ENCODE results near the gene IL12B.
"Not testable (repeated sequence)": the region's sequence is repeated elsewhere in the genome, so short reads cannot be mapped to it uniquely, and the experiment has no call there.

IL12B gene

DNA sequence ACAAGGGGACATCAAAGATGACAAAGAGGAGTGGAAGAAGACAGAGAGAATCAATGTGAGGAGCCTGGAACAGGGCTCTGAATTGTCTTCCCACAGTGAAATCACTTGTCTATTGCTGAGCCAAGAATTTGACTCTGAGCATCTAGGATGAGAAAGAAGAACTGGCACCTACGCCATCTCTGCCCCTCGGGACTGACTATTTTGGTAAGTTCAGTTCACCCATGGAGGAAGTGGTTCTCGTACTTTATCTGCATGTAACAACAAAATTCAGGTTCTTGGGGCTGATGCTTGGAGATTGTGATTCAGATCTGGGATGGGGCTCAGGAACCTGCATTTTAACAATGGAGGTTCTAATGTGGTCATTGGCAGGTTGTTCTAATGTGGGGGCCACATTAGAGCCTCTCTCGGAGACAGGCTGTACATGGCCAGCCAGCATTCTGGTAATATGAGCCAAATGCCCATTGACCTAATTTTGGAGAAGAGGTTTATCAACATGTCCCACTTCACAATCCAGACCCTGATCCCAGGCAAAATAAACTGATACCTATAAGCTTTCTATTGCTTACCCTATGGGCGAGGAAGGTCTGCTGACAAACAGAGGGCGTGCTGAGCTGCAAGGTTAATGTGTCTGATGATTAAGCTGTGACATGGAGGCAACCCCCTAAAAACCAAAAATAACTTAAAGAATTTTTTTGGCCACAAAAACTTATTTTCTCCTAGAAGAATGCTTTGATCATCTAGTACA is 2.7 kb upstream of the IL12B start:
- no peak for DNase-seq

- DNase-seq: peak in 1 of 2 experiments; percentile 35
Measured at GRCh38 chr5:159331093-159331973, 1.0 kb upstream of the IL12B start.

DNA sequence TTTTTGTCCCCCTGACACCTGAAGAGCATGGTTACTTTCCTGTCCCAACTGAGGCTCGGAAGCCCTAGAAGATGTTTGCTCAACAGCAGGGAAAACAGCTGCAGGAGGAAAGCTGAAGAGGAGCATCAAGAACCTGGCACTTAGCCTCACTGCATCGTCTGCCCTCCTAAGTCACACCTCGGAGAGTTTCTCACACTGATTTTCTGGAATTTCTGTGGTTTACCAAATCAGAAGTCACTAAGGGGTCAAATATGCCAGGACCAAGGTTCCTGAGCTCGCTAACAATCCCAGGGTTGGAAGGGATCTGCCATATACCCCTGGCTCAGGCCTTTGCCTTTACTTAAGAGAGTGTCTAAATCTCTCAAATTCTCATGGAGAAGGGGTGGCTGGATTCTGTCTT is 5.3 kb downstream of the IL12B start:
- DNase-seq: peak in 1 of 2 experiments; percentile 44

DNA sequence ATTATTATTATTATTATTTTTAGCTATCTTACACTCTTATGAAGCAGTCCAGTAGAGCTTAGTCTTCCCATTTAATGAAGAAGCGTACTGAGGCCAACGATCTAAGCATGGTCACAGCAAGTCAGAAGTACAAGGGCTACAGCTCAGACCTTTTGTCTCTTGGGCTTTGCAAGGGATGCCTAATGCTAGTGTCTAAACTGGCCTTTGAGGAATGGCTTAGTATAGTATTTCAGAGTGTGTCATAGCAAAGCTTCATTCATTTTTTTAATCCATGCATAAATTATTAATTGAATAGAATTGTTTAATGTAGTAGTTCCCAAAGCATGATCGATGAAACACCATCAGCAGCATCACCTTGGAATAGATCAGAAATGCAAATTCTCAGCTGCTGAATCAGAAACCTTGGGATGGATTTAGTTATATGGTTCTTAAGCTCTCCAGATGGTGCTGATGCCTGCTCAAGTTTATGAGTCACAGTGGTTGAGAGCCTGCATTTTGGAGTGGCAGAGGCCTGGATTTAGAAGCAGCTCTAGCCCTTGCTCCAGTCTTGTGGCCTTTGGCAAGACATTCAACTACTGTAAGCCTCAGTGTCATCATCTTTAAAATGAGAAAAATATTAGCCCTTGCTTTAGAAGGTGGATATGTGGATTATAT is 6.1 kb downstream of the IL12B start:
- DNase-seq: peak; percentile 73 to 90

GRCh38 chr5:159322180-159322579 is 8.1 kb downstream of the IL12B start:
- no peak for DNase-seq

DNA sequence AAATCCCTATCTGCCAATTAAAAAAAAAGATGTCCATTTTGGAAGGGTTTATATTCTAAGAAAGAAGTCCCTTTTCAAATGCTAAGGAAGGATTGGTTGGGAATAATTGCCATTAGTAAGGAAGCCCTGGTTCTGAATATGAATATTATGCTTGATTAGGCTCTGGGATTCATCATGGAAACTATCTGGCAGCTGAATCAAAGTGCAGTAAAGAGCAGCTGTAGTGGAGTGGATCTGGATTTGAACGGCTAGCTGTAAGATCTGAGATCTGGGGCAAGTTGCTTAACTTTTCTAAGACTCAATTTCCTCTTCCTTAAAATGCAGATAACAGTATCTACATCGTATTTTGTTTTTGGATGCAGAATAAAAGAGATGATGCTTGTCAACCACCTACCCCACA is 10.5 kb downstream of the IL12B start:
- DNase-seq: no peak

DNA sequence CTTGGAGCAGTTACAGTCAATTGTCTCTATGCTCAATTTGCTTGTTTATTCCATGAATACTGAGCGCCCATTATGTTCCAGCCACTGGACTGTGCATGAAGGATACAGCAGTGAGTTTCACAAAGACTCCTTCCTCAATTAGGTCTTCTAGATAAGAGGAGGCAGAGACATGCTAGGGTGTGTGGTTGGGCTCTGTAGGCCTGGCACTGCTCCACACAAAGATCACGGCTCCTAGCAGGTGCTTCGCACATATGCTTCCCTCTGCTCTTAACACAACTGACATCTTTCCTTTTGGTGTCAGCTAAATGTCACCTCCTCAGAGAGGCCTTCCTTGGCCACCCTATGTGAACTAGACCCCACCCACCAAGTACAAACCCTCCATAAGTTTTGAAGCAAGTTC is 10.9 kb downstream of the IL12B start:
- DNase-seq: peak in 1 of 2 experiments; percentile 8

GRCh38 chr5:159318448-159318847 is 11.8 kb downstream of the IL12B start:
- no peak for DNase-seq

DNA sequence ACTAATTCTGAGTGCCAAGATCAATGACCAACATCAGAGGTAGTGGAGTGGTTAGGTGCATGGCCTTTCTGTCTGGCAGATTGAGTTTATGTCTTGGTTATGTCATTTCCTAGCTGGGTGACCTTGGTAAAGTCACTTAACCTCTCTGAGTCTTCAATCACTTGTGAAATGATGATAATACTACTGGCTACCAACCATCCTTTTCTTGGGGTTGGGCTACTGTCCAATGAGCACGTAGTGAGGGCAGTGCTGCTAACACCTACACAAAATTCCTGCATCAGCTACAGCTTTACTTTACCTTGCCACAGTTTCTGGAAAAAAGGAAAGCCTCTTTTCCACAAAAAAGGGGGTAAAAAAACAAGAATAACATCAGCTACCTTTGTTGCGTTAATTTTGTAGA is 12.4 kb downstream of the IL12B start:
- no peak for DNase-seq

- DNase-seq: peak; percentile 35 to 72
Measured at GRCh38 chr5:159316519-159317383, 13.5 kb downstream of the IL12B start.

GRCh38 chr5:159313197-159313596 is 17.1 kb downstream of the IL12B start:
- DNase-seq: peak; percentile 23 to 68

DNA sequence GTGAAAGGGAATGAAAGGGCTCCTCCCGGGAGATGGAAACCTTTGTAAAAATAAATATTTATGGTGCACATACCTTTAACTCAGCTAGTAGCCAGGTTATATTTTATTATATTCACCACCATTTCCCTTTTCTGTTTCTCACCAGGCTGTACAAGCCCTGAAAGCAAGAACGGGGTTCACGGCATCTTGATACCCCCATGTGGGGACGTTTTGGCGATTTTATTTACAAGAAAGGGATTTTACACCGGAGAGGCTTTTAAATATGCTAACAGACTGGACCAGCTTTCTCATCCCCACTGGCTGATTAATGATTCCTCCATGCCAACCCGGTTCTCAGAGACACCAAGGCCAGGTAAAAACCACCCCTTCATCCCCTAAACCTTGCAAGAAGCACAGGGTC is 19.2 kb downstream of the IL12B start:
- DNase-seq: no peak

GRCh38 chr5:159310511-159310910 is 19.8 kb downstream of the IL12B start:
- DNase-seq: no peak

- DNase-seq: no peak
Measured at GRCh38 chr5:159309689-159310433, 20.4 kb downstream of the IL12B start.

DNA sequence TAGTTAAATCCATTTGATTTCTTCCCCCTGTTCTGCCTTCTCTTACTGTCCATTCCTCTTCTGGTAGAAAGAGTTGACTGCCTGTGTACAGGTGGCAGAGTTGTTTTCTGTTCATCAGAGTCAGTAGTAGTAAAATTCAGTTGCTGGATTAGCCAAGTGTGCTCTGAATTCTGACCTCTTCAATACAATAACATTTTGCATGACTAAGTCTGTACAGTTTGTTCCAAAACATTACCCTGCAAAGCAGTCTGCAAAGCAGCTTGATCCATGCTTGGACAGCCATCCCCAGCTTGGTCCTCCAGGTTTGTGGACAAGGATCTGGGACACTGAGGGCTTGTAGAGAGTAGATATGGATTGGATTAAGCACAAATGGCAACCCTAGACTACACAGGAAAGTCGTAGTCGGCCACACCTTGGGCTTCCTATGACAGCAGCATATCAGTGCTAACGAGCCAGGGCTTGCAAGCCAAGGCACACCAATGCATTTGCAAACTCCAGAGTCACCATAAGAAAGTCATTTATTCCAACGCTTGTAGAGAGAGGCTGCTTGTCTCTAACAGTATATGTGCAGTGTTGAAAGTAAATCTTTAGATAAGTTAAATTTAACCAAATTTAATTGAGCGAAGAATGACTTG is 25.2 kb downstream of the IL12B start:
- no peak for DNase-seq

GRCh38 chr5:159303286-159303685 is 27.0 kb downstream of the IL12B start:
- no peak for DNase-seq

DNA sequence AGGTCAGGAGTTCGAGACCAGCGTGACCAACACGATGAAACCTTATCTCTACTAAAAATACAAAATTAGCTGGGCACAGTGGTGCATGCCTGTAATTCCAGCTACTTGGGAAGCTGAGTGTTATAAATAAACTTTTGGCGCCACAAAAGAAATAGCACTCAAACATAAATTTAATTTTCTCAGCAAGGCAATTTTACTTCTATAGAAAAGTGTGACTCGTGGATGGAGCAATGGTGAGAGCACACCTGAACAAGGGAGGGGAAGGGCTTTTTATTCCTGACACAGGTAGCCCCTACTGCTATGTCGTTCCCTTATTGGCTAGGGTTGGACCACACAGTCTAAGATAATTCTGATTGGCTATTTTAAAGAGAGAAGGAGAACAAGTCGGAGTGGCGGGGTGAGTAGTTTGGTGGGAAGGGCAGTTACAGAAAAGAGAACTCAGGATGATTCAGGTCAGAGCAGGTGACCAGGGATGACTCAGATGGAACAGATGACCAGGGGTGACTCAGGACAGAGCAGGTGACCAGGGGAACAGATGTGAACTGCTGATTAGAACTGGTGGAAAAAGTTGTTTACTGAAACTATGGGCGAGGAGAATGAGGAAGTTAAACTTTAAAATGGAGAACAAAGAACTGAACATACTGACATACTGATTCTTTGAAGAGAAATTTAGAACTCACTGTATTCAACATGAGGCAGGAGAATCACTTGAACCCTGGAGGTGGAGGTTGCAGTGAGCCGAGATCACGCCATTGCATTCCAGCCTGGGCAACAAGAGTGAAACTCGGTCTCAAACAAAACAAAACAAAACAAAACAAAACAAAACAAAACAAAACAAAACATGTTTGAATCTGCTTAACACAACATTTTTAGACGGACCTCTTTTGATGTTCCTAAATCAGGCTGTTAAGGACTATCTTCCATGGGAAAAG is 28.1 kb downstream of the IL12B start:
- DNase-seq: not testable (repeated sequence)

DNA sequence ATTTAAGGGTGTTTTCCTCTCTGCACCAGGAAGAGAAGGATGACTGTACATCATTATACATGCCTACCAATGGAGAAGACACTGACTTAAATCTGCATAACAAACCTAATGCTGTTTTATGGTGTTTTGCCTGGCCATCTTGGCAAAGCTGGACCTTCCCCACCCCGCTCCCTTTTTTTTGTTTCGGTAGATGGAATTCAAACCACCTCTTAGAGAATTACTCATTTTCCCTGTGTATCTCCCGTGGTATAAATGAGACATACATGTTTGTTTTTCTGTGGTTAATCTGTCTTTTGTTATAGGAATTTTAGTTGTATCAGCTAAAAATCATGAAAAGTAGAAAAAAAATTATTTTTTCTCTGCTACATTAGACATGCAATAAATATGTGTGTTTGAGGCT is 28.8 kb downstream of the IL12B start:
- no peak for DNase-seq

DNA sequence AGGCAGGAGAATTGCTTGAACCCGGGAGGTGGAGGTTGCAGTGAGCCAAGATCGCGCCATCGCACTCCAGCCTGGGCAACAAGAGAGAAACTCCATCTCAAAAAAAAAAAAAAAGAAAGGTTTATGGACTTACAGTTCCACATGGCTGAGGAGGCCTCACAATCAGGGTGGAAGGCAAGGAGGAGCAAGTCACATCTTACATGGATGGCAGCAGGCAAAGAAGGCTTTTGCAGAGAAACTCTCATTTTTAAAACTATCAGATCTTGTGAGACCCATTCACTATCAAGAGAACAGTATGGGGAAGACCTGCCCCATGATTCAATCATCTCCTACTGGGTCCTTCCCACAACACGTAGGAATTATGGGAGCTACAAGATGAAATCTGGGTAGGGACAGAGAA is 33.0 kb downstream of the IL12B start:
- not testable (repeated sequence) for DNase-seq

- DNase-seq: no peak
Measured at GRCh38 chr5:159294921-159295320, 35.4 kb downstream of the IL12B start.
